Activated CD8-positive, alpha-beta T cell treated with anti-CD3 and anti-CD28 coated beads for 36 hours (primary cell): ENCODE measurements around the gene SOHLH1. TPM values are rescaled to one million over a fixed set of nuclear protein-coding genes. Genes with fewer than 3 reads are reported as not detected.

Experiments used
- ATAC-seq: fragments of 200-7000 bp; cut with Tn5 transposase; one replicate; pipeline ENCODE4 v1.10.0; 2021; ENCODE audit warnings: mild to moderate bottlenecking, moderate library complexity
- CTCF ChIA-PET: fragments of 350-600 bp; sonication (Branson Sonifier 250); formaldehyde crosslinking; loops from one replicate; lab custom pipeline; 2021; ENCODE audit warnings: antibody characterized with exemption; lab: Charles Lee
- POLR2A ChIA-PET: fragments of 350-600 bp; sonication (Branson Sonifier 250); formaldehyde crosslinking; loops from one replicate; lab custom pipeline; 2021; ENCODE audit warnings: antibody characterized with exemption; lab: Charles Lee
- DNase-seq: peaks from one replicate; pipeline ENCODE4 v3.0.0-alpha.2; 2020
- H3K27ac Mint-ChIP-seq: one replicate; pipeline ENCODE4 v1.8.0; 2021; ENCODE audit warnings: mild to moderate bottlenecking, mixed read lengths
- H3K27me3 Mint-ChIP-seq: one replicate; pipeline ENCODE4 v1.8.0; 2021; ENCODE audit warnings: mixed read lengths
- H3K36me3 Mint-ChIP-seq: one replicate; pipeline ENCODE4 v1.8.0; 2021; ENCODE audit warnings: low read depth, mixed read lengths
- H3K4me1 Mint-ChIP-seq: one replicate; pipeline ENCODE4 v1.8.0; 2021; ENCODE audit warnings: low read depth, mixed read lengths
- H3K4me3 Mint-ChIP-seq: one replicate; pipeline ENCODE4 v1.8.0; 2021; ENCODE audit warnings: mild to moderate bottlenecking, moderate library complexity, mixed read lengths
- H3K9me3 Mint-ChIP-seq: one replicate; pipeline ENCODE4 v1.8.0; 2021; ENCODE audit warnings: mixed read lengths
- CTCF ChIP-seq: fragments of 200-600 bp; IDR thresholded peaks from one replicate; pipeline ENCODE4 v1.8.0; 2022; ENCODE audit warnings: antibody characterized with exemption, mild to moderate bottlenecking
- intact Hi-C: fragments of 100-400 bp; cut with micrococcal nuclease; formaldehyde crosslinking; loops from one replicate; pipeline ENCODE4 v1.10.0; 2022
- total RNA-seq, 2 experiments: library from RNA; stranded (reverse); gene quantifications; one replicate each; pipeline ENCODE4 v1.2.3, GENCODE V29; 2021

Gene SOHLH1
- total RNA-seq, 2 experiments from 2014 or later, result not detected

GRCh38 chr9:135655317-135655716 is 44.0 kb downstream of the SOHLH1 start:
- ChIA-PET CTCF (interaction anchor here (1.4 kb wide), 1 partner anchor 13 kb away, joined by 3 read pairs; no protein-coding TSS in a partner anchor), POLR2A (no interaction called here)
- Mint-ChIP-seq H3K9me3 (peaks cover 2% of the 10 kb centered on the region), H3K4me3 (no peak overlapping the region), H3K4me1 (no peaks in the 10 kb centered on the region), H3K27me3 (peaks cover 6% of the 10 kb centered on the region), H3K27ac (no peak overlapping the region), H3K36me3 (no peaks in the 10 kb centered on the region)
- ATAC-seq (no peak), DNase-seq (no peak)
- no peak for TF ChIP-seq CTCF
- intact Hi-C loops, result no loop called here

GRCh38 chr9:135650408-135650807 is 48.9 kb downstream of the SOHLH1 start:
- intact Hi-C loops, result no loop called here

DNA sequence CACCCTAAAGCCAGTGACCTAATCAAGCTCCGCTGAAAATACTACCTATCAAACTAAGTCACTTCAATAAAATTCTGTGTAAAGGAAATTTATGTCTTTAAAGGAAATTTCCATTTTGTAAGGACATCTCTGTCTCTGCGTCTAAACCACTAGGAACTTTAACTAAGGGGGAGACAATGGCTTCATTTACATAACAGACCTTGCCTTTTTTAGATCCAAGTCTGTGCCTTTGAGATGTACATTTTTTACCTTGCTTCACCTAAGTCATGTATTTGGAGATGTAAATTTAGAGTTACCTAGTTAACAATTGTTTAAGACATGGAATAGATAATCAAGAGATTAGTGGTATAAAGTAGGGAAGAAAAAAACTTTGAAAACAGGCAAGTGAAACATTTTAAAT is 49.8 kb downstream of the SOHLH1 start:
- CTCF ChIA-PET, result no interaction called here
- TF ChIP-seq CTCF, result no peak
- Mint-ChIP-seq H3K27me3 (peaks cover 5% of the 10 kb centered on the region), H3K4me3 (no peak overlapping the region), H3K9me3 (peaks cover 42% of the 10 kb centered on the region), H3K27ac (no peak overlapping the region), H3K36me3 (peaks cover 3% of the 10 kb centered on the region), H3K4me1 (no peaks in the 10 kb centered on the region)
- ATAC-seq, result no peak
- POLR2A ChIA-PET, result no interaction called here
- DNase-seq, result no peak
- intact Hi-C loops, result no loop called here

More at GRCh38 chr9:135650408-135650807, 48.9 kb downstream of the SOHLH1 start:
- POLR2A ChIA-PET, result no interaction called here
- H3K4me3 Mint-ChIP-seq, result no peak overlapping the region
- ATAC-seq, result no peak
- no peak for DNase-seq
- H3K4me1 Mint-ChIP-seq, result no peaks in the 10 kb centered on the region
- H3K27ac Mint-ChIP-seq, result no peak overlapping the region
- peaks cover 3% of the 10 kb centered on the region for H3K36me3 Mint-ChIP-seq
- peaks cover 5% of the 10 kb centered on the region for H3K27me3 Mint-ChIP-seq
- no peak for TF ChIP-seq CTCF
- CTCF ChIA-PET, result no interaction called here
- H3K9me3 Mint-ChIP-seq, result peaks cover 33% of the 10 kb centered on the region

- Mint-ChIP-seq H3K4me1 (no peaks in the 10 kb centered on the region), H3K27me3 (peaks cover 5% of the 10 kb centered on the region), H3K4me3 (no peak overlapping the region), H3K36me3 (peaks cover 3% of the 10 kb centered on the region), H3K27ac (no peak overlapping the region), H3K9me3 (peaks cover 47% of the 10 kb centered on the region)
- ATAC-seq (no peak), DNase-seq (no peak)
- intact Hi-C loops, result no loop called here
- CTCF ChIA-PET, result no interaction called here
- no peak for TF ChIP-seq CTCF
- POLR2A ChIA-PET, result interaction anchor here (1.2 kb wide), 1 partner anchor 15 kb away, joined by 3 read pairs; no protein-coding TSS in a partner anchor
Measured at GRCh38 chr9:135648494-135649410, 50.5 kb downstream of the SOHLH1 start.

- intact Hi-C loops, result no loop called here
- H3K27me3 Mint-ChIP-seq, result peaks cover 4% of the 10 kb centered on the region
- no peak for TF ChIP-seq CTCF
- CTCF ChIA-PET, result no interaction called here
- POLR2A ChIA-PET, result interaction anchor here (1.2 kb wide), 1 partner anchor 16 kb away, joined by 3 read pairs; no protein-coding TSS in a partner anchor
- H3K27ac Mint-ChIP-seq, result no peak overlapping the region
- H3K4me3 Mint-ChIP-seq, result no peak overlapping the region
- no peaks in the 10 kb centered on the region for H3K4me1 Mint-ChIP-seq
- no peak for DNase-seq
- no peak for ATAC-seq
- peaks cover 51% of the 10 kb centered on the region for H3K9me3 Mint-ChIP-seq
- peaks cover 3% of the 10 kb centered on the region for H3K36me3 Mint-ChIP-seq
Measured at GRCh38 chr9:135647884-135648283, 51.4 kb downstream of the SOHLH1 start.
